ENCODE measurements around the gene TRAPPC5.

- TF ChIP-seq CTCF (conservative IDR thresholded peaks at IDR 0.05) (no peak), ZFX (IDR thresholded peaks at IDR 0.05) (no peak)
Observed at GRCh38 chr19:7677669-7678311, 2.8 kb upstream of the TRAPPC5 start.
